B cell (primary cell): Measurements from ENCODE around the gene CDH2. TPM values are rescaled to one million over a fixed set of nuclear protein-coding genes. Genes with fewer than 3 reads are reported as not detected.

Source experiments
- ATAC-seq: fragments of 200-7000 bp; cut with Tn5 transposase; one replicate; pipeline ENCODE4 v1.10.0; 2021; ENCODE audit warnings: low read depth, mild to moderate bottlenecking, moderate number of reproducible peaks, moderate library complexity
- CTCF ChIA-PET: fragments of 350-600 bp; sonication (Branson Sonifier 250); formaldehyde crosslinking; loops from one replicate; lab custom pipeline; 2021; ENCODE audit warnings: antibody characterized with exemption, inconsistent platforms; lab: Charles Lee
- POLR2A ChIA-PET: fragments of 350-600 bp; sonication (Branson Sonifier 250); formaldehyde crosslinking; loops from one replicate; lab custom pipeline; 2021; ENCODE audit warnings: antibody characterized with exemption; lab: Charles Lee
- DNase-seq: peaks from one replicate; pipeline ENCODE4 v3.0.0; 2013
- H2AFZ ChIP-seq: 2 replicates; pipeline ENCODE4 v1.6.1; 2012; ENCODE audit warnings: mild to moderate bottlenecking, low read depth, low read length; ENCODE audit not compliant: insufficient read depth, poor library complexity, severe bottlenecking
- H3K27ac ChIP-seq, 2 donors: 1 replicate in 1 of 2; 2 replicates in 1 of 2; pipeline ENCODE4 v1.5.1; 2012 to 2013; ENCODE audit warnings: low read length in 2 of 2, mild to moderate bottlenecking in 2 of 2, moderate library complexity in 1 of 2
- H3K27me3 ChIP-seq, 4 experiments: fragments of 200-600 bp in 1 of 4; sonication (generic) in 1 of 4; replicated peaks in 1 of 4; 1 replicate in 2 of 4; 2 replicates in 2 of 4; pipeline versions ENCODE4 v1.6.1 to v1.7.0; 2013 to 2016; ENCODE audit warnings: low read length in 3 of 4, mild to moderate bottlenecking in 2 of 4, mixed read lengths in 1 of 4, moderate library complexity in 1 of 4; ENCODE audit not compliant: insufficient read depth in 4 of 4, control insufficient read depth in 3 of 4; ENCODE audit errors: control extremely low read depth in 1 of 4
- H3K36me3 ChIP-seq, 2 experiments: replicated peaks in 1 of 2; 1 replicate in 1 of 2; 2 replicates in 1 of 2; pipeline versions ENCODE4 v1.6.1 to v1.7.1; 2013; ENCODE audit warnings: low read length in 1 of 2; ENCODE audit not compliant: insufficient read depth in 2 of 2, control insufficient read depth in 1 of 2; ENCODE audit errors: control extremely low read depth in 1 of 2, extremely low read depth in 1 of 2
- H3K4me1 ChIP-seq, 2 donors: fragments of 200-600 bp in 1 of 2; sonication (generic) in 1 of 2; 1 replicate in 1 of 2; 2 replicates in 1 of 2; pipeline versions ENCODE4 v1.5.1 to v1.6.1; 2013 to 2017; ENCODE audit warnings: low read length in 2 of 2; ENCODE audit not compliant: control insufficient read depth in 2 of 2, insufficient read depth in 2 of 2
- H3K4me2 ChIP-seq: replicated peaks from 2 replicates; pipeline ENCODE3; 2012; ENCODE audit warnings: mild to moderate bottlenecking, low read depth, low read length; ENCODE audit not compliant: poor library complexity, severe bottlenecking
- H3K4me3 ChIP-seq, 5 experiments: fragments of 200-600 bp in 1 of 5; sonication (generic) in 1 of 5; 1 replicate in 3 of 5; 2 replicates in 2 of 5; pipeline versions ENCODE4 v1.5.1 to v1.7.0; 2011 to 2016; ENCODE audit warnings: low read length in 4 of 5, mild to moderate bottlenecking in 4 of 5, low read depth in 2 of 5, control low read depth in 1 of 5, moderate library complexity in 1 of 5; ENCODE audit not compliant: insufficient read depth in 1 of 5; ENCODE audit errors: control extremely low read depth in 1 of 5, extremely low read depth in 1 of 5
- H3K79me2 ChIP-seq: fragments of 200-600 bp; sonication (generic); one replicate; pipeline ENCODE4 v1.6.0; 2016; ENCODE audit warnings: low read length; ENCODE audit not compliant: control insufficient read depth, insufficient read depth
- H3K9ac ChIP-seq: fragments of 200-600 bp; sonication (generic); 2 replicates; pipeline ENCODE4 v1.6.1; 2017; ENCODE audit warnings: mild to moderate bottlenecking, low read length, moderate library complexity
- H3K9me3 ChIP-seq, 3 donors: one replicate each; pipeline versions ENCODE4 v1.6.1 to v1.7.1; 2013; ENCODE audit warnings: low read length in 2 of 3; ENCODE audit not compliant: control insufficient read depth in 2 of 3, insufficient read depth in 1 of 3; ENCODE audit errors: control extremely low read depth in 1 of 3
- H4K20me1 ChIP-seq: 2 replicates; pipeline ENCODE4 v1.6.0; 2012; ENCODE audit warnings: mild to moderate bottlenecking, low read length; ENCODE audit not compliant: insufficient read depth, control insufficient read depth, poor library complexity, severe bottlenecking
- H3K27ac Mint-ChIP-seq: one replicate; pipeline ENCODE4 v1.8.0; 2021; ENCODE audit warnings: mixed read lengths
- H3K27me3 Mint-ChIP-seq: one replicate; pipeline ENCODE4 v1.8.0; 2021; ENCODE audit warnings: mixed read lengths
- H3K4me1 Mint-ChIP-seq: one replicate; pipeline ENCODE4 v1.8.0; 2021; ENCODE audit warnings: mixed read lengths
- H3K4me3 Mint-ChIP-seq: one replicate; pipeline ENCODE4 v1.8.0; 2021; ENCODE audit warnings: mixed read lengths
- H3K9me3 Mint-ChIP-seq: one replicate; pipeline ENCODE4 v1.8.0; 2022; ENCODE audit warnings: mixed read lengths; ENCODE audit not compliant: insufficient read depth
- EZH2 ChIP-seq: IDR thresholded peaks from 2 replicates; pipeline ENCODE4 v1.6.1; 2012; ENCODE audit warnings: borderline replicate concordance, low read depth, mild to moderate bottlenecking, moderate library complexity, low read length; ENCODE audit not compliant: insufficient read depth, poor library complexity, severe bottlenecking
- WGBS: methylation state at CpG from one replicate; pipeline ENCODE4 v1.1.5; 2013; ENCODE audit warnings: missing lambda C conversion rate; ENCODE audit not compliant: insufficient coverage; 5-methylcytosine and 5-hydroxymethylcytosine counted together
- intact Hi-C: fragments of 100-400 bp; cut with micrococcal nuclease; formaldehyde crosslinking; loops from one replicate; pipeline ENCODE4 v1.10.0; 2022
- polyA plus RNA-seq: library from polyadenylated mRNA; depleted of rRNA; stranded (reverse); fragments of >200 nt; gene quantifications from 2 replicates; pipeline ENCODE4 v1.2.3, GENCODE V29; 2012
- total RNA-seq, 2 donors: library from RNA; stranded (reverse); fragments of 120-200 nt in 1 of 2; gene quantifications; 1 replicate in 1 of 2; 2 replicates in 1 of 2; pipeline versions ENCODE4 v1.2.3 to v1.2.4, GENCODE V29; 2013 to 2022
- TF ChIP-seq, protein P1 (sequence below): fragments of 200-600 bp; IDR thresholded peaks from one replicate; pipeline ENCODE4 v1.8.0; 2022; ENCODE audit warnings: antibody characterized with exemption, mild to moderate bottlenecking

CDH2 gene
- total and polyA plus RNA-seq, 2 donors (not counting 1 experiment from before 2014, with no cell fraction given) = not detected

DNA sequence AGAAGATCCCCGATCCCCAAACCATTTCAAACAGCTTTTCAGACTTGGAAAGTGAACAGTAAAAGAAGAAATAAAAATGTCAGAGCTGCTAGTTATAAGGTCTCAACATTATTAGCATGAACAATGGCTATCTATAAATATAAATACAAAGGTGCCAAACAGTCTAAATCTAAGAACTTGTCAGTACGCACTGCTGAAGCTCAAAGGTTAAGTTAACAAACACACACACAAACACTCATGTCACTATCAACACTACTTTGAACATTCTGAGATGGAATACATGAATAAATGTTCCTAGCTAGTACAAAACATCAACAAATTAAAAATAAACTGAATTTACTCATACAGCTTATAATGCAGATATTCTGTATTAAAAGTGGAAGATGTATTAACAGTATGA, 108.7 kb downstream of the CDH2 start:
- Histone ChIP-seq H3K4me3 (no peak overlapping the region), H3K4me2 (no peak overlapping the region), H3K9me3 (no peaks in the 10 kb centered on the region), H4K20me1 (no peaks in the 10 kb centered on the region), H3K79me2 (no peaks in the 10 kb centered on the region), H3K4me1 (no peaks in the 10 kb centered on the region), H3K27me3 (no peaks in the 10 kb centered on the region), H3K9ac (no peak overlapping the region), H3K27ac (no peak overlapping the region), H3K36me3 (no peaks in the 10 kb centered on the region), H2AFZ (no peak overlapping the region)
- Mint-ChIP-seq H3K27me3 (no peaks in the 10 kb centered on the region), H3K27ac (no peak overlapping the region), H3K9me3 (no peaks in the 10 kb centered on the region), H3K4me3 (no peak overlapping the region), H3K4me1 (no peaks in the 10 kb centered on the region)
- no peak for DNase-seq
- CTCF ChIA-PET = no interaction called here
- ATAC-seq = no peak
- POLR2A ChIA-PET = no interaction called here
- WGBS = no CpG with 5 or more reads among the region's 2 CpGs
- intact Hi-C loops = no loop called here
- TF ChIP-seq, protein P1, sequence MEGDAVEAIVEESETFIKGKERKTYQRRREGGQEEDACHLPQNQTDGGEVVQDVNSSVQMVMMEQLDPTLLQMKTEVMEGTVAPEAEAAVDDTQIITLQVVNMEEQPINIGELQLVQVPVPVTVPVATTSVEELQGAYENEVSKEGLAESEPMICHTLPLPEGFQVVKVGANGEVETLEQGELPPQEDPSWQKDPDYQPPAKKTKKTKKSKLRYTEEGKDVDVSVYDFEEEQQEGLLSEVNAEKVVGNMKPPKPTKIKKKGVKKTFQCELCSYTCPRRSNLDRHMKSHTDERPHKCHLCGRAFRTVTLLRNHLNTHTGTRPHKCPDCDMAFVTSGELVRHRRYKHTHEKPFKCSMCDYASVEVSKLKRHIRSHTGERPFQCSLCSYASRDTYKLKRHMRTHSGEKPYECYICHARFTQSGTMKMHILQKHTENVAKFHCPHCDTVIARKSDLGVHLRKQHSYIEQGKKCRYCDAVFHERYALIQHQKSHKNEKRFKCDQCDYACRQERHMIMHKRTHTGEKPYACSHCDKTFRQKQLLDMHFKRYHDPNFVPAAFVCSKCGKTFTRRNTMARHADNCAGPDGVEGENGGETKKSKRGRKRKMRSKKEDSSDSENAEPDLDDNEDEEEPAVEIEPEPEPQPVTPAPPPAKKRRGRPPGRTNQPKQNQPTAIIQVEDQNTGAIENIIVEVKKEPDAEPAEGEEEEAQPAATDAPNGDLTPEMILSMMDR = no peak
- no peak for TF ChIP-seq EZH2

DNA sequence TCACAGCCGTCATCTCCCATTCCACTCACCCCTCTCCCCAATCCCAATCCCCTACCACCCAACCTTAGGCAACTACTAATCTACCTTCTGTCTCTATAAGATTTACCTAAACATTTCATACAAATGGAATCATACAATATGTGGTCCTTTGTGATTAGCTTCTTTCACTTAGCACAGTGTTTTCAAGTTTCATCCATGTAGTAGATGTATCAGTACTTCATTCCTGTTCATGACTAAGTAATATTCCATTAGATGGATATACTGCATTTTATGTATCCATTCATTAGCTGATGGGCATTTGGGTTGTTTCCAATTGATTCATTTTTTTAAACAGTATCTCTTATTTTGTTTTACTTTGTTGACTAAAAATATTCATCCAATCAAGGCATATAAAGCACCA, 109.6 kb downstream of the CDH2 start:
- ChIA-PET POLR2A (no interaction called here), CTCF (no interaction called here)
- H3K27me3 ChIP-seq = no peaks in the 10 kb centered on the region
- no peaks in the 10 kb centered on the region for H3K4me1 Mint-ChIP-seq
- H3K9me3 ChIP-seq = no peaks in the 10 kb centered on the region
- no peak overlapping the region for H3K4me3 ChIP-seq
- H3K27ac Mint-ChIP-seq = no peak overlapping the region
- H3K4me2 ChIP-seq = no peak overlapping the region
- no peak for ATAC-seq
- no peaks in the 10 kb centered on the region for H4K20me1 ChIP-seq
- H3K4me1 ChIP-seq = no peaks in the 10 kb centered on the region
- intact Hi-C loops = no loop called here
- 60% methylated on average over 1 of the region's 1 CpG for WGBS
- H3K4me3 Mint-ChIP-seq = no peak overlapping the region
- DNase-seq = no peak
- H3K27me3 Mint-ChIP-seq = no peaks in the 10 kb centered on the region
- no peak overlapping the region for H2AFZ ChIP-seq
- H3K27ac ChIP-seq = no peak overlapping the region
- no peaks in the 10 kb centered on the region for H3K9me3 Mint-ChIP-seq
- no peaks in the 10 kb centered on the region for H3K36me3 ChIP-seq
- H3K79me2 ChIP-seq = no peaks in the 10 kb centered on the region
- TF ChIP-seq EZH2 = no peak
- no peak overlapping the region for H3K9ac ChIP-seq
